Measurements from ENCODE around the gene FILIP1L. TPM values are rescaled to one million over a fixed set of nuclear protein-coding genes. Genes with fewer than 3 reads are reported as not detected.

FILIP1L gene
- total and polyA plus RNA-seq, 2 of the 8 experiments (the other 6 are each of a cell fraction or from before 2014, with no cell fraction given), result 0.06 to 0.09 TPM

DNA sequence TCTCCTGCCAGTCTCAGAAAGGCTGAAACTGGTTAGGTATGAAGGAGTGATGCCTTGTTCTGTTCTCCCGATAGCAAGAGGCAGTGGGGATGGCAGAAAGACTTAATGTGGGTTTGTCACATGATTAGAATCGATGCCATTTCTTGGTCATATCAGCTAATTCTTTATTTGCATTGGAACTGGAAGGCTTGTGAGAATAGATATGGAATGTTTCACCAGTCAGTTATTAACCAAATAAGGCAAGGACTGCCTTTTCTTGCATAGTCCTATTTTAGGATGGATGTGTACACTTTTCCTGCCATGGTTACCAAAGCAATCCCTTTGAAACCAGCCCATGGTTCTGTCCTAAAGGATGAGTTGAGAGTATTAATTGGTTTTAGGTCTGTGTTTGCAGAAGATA is 33.7 kb downstream of the FILIP1L start:
- no peak for FAIRE-seq
- CTCF ChIA-PET (ENCODE audit: partially characterized antibody), result interaction anchor here (1.0 to 1.4 kb wide), 4 partner anchors 9 to 95 kb away, joined by 3 to 11 read pairs (median 4); no protein-coding TSS in a partner anchor
- H3K9me3 ChIP-seq (ENCODE audit: insufficient read depth in 2 of 2, low read depth in 1 of 2, low read length in 1 of 2), result no peaks in the 10 kb centered on the region
- no peak overlapping the region for H4K5ac ChIP-seq (ENCODE audit: insufficient read length, low read depth, low read length)
- no peak overlapping the region for H4K91ac ChIP-seq (replicated peaks; ENCODE audit: insufficient read length, low read length)
- H3K23ac ChIP-seq (ENCODE audit: insufficient read length), result no peak overlapping the region
- no peak overlapping the region for H2BK20ac ChIP-seq (ENCODE audit: low read length)
- no peaks in the 10 kb centered on the region for H3K79me1 ChIP-seq (ENCODE audit: low read depth, low read length)
- POLR2A ChIA-PET (ENCODE audit: partially characterized antibody), result no interaction called here
- no peak overlapping the region for H3K56ac ChIP-seq (replicated peaks; ENCODE audit: insufficient read length, low read depth, low read length)
- no peak overlapping the region for H2BK15ac ChIP-seq (ENCODE audit: low read length)
- no peak overlapping the region for H3K14ac ChIP-seq (ENCODE audit: insufficient read length)
- H4K20me1 ChIP-seq (replicated peaks in 1 of 2; ENCODE audit: control insufficient read depth in 1 of 2, insufficient read depth in 2 of 2, low read length in 2 of 2), result no peaks in the 10 kb centered on the region
- H3K36me3 ChIP-seq (ENCODE audit: control insufficient read depth in 2 of 4, insufficient read depth in 4 of 4, low read length in 3 of 4), result no peaks in the 10 kb centered on the region
- DNase-seq (ENCODE audit: low read depth in 1 of 2, low spot score in 2 of 2), result no peak
- no peak overlapping the region for H3K9ac ChIP-seq (replicated peaks in 1 of 4; ENCODE audit: extremely low read depth in 1 of 4, low read depth in 3 of 4, low read length in 3 of 4)
- H3K27ac ChIP-seq (ENCODE audit: low read depth, low read length), result no peak overlapping the region
- no peak overlapping the region for H2BK120ac ChIP-seq (replicated peaks; ENCODE audit: low read depth, low read length)
- H2BK5ac ChIP-seq (ENCODE audit: low read depth, low read length), result no peak overlapping the region
- H3K4me1 ChIP-seq (replicated peaks in 1 of 4; ENCODE audit: control insufficient read depth in 3 of 4, insufficient read depth in 4 of 4, low read length in 3 of 4), result no peaks in the 10 kb centered on the region
- no peak overlapping the region for H2BK12ac ChIP-seq (ENCODE audit: low read depth, low read length)
- H3K4me3 ChIP-seq (ENCODE audit: extremely low read depth in 1 of 4, insufficient read depth in 2 of 4, low read depth in 3 of 4, low read length in 4 of 4), result no peak overlapping the region
- no peaks in the 10 kb centered on the region for H3K23me2 ChIP-seq (ENCODE audit: low read depth, low read length)
- no peak overlapping the region for H2AFZ ChIP-seq (ENCODE audit: low read length)
- no peak overlapping the region for H2AK5ac ChIP-seq (ENCODE audit: low read depth, low read length)
- H3K4ac ChIP-seq (replicated peaks; ENCODE audit: insufficient read length, low read depth, low read length), result no peak overlapping the region
- no peaks in the 10 kb centered on the region for H3K27me3 ChIP-seq (replicated peaks in 1 of 4; ENCODE audit: control insufficient read depth in 3 of 4, extremely low read depth in 1 of 4, insufficient read depth in 3 of 4, low read length in 3 of 4)
- no peaks in the 10 kb centered on the region for H3K79me2 ChIP-seq (ENCODE audit: control insufficient read depth in 1 of 2, insufficient read depth in 2 of 2, low read length in 2 of 2)
- TF ChIP-seq NANOG (IDR thresholded peaks at IDR 0.05; ENCODE audit: insufficient read depth, low read depth, low read length, poor library complexity, severe bottlenecking) (no peak), GTF2F1 (IDR thresholded peaks at IDR 0.05; ENCODE audit: borderline replicate concordance, low read depth, low read length) (no peak), CBX5 (IDR thresholded peaks at IDR 0.05; ENCODE audit: low read depth, low read length) (no peak), MAFK (IDR thresholded peaks at IDR 0.05; ENCODE audit: low read depth, low read length) (no peak), RBBP5 (IDR thresholded peaks at IDR 0.05; ENCODE audit: borderline replicate concordance, low read depth, low read length) (no peak), SIN3A (conservative IDR thresholded peaks at IDR 0.05 in 1 of 2, IDR thresholded peaks at IDR 0.05 in 1 of 2; ENCODE audit: low read depth in 1 of 2, low read length in 2 of 2) (no peak), BRCA1 (IDR thresholded peaks at IDR 0.05; ENCODE audit: low read depth, low read length) (no peak), PHF8 (conservative IDR thresholded peaks at IDR 0.05; ENCODE audit: low read depth, low read length) (no peak), CTBP2 (IDR thresholded peaks at IDR 0.05; ENCODE audit: borderline replicate concordance, insufficient read depth, insufficient read length, low read length) (no peak)
- TF ChIP-seq, protein P1, sequence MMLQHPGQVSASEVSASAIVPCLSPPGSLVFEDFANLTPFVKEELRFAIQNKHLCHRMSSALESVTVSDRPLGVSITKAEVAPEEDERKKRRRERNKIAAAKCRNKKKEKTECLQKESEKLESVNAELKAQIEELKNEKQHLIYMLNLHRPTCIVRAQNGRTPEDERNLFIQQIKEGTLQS (IDR thresholded peaks at IDR 0.05; ENCODE audit: insufficient read depth, low read depth, low read length), result no peak
- WGBS, 2 experiments (ENCODE audit: extremely low coverage in 1 of 2, insufficient coverage in 1 of 2, insufficient read length in 1 of 2, insufficient replicate concordance in 2 of 2, low coverage in 1 of 2, low lambda C conversion rate in 2 of 2, missing lambda C conversion rate in 1 of 2), result 84% methylated on average over 2 of the region's 2 CpGs; no CpG with 5 or more reads in 1 of the 2 experiments
- H4K8ac ChIP-seq (ENCODE audit: extremely low read depth, insufficient read depth, low read length), result no peak overlapping the region
- H3K18ac ChIP-seq (ENCODE audit: extremely low read depth, low read length), result no peak overlapping the region
- H3K4me2 ChIP-seq (ENCODE audit: insufficient read depth in 1 of 2, low read depth in 2 of 2, low read length in 2 of 2), result no peak overlapping the region

All from H1 (cell line).